Body of pancreas (tissue), 4 donors: ENCODE results near the gene NDC1. TPM values are rescaled to one million over a fixed set of nuclear protein-coding genes. Genes with fewer than 3 reads are reported as not detected.
"Not testable (repeated sequence)": the region's sequence is repeated elsewhere in the genome, so short reads cannot be mapped to it uniquely, and the experiment has no call there.

Experiments
- ATAC-seq: fragments of 150-250 bp; one replicate; pipeline ENCODE4 v1.9.1; 2016
- DNase-seq, 4 donors: peaks; one replicate each; pipeline ENCODE4 v3.0.0-alpha.2; 2019
- H3K27ac ChIP-seq, 4 donors: fragments of 200-600 bp; sonication (generic); 1 replicate in 3 of 4; 2 replicates in 1 of 4; pipeline versions ENCODE4 v1.5.1 to v1.6.1; 2016 to 2019; ENCODE audit warnings: mild to moderate bottlenecking in 1 of 4, mixed read lengths in 1 of 4, moderate library complexity in 1 of 4
- H3K27me3 ChIP-seq, 2 donors: fragments of 200-600 bp; sonication (generic); one replicate each; pipeline ENCODE4 v1.6.0; 2016; ENCODE audit warnings: mild to moderate bottlenecking in 1 of 2
- H3K36me3 ChIP-seq, 2 donors: fragments of 200-600 bp; sonication (generic); replicated peaks in 1 of 2; 2 replicates each; pipeline ENCODE4 v1.5.1; 2016; ENCODE audit warnings: low read depth in 2 of 2; ENCODE audit not compliant: insufficient read depth in 1 of 2
- H3K4me1 ChIP-seq: fragments of 200-600 bp; sonication (generic); one replicate; pipeline ENCODE4 v1.6.0; 2016
- H3K4me3 ChIP-seq, 2 donors: fragments of 200-600 bp; sonication (generic); 1 replicate in 1 of 2; 2 replicates in 1 of 2; pipeline ENCODE4 v1.5.1; 2016 to 2019
- H3K9me3 ChIP-seq, 3 donors: fragments of 200-600 bp; sonication (generic); 1 replicate in 2 of 3; 2 replicates in 1 of 3; pipeline ENCODE4 v1.5.1; 2016
- POLR2A ChIP-seq, 3 donors: fragments of 450-650 bp; IDR thresholded peaks; one replicate each; pipeline ENCODE4 v1.6.1; 2016; ENCODE audit warnings: antibody characterized with exemption in 3 of 3, mild to moderate bottlenecking in 2 of 3
- WGBS, 2 donors: methylation state at CpG; one replicate each; pipeline ENCODE4 v1.1.5; 2017; 5-methylcytosine and 5-hydroxymethylcytosine counted together
- intact Hi-C: fragments of 100-400 bp; cut with DNase I; formaldehyde crosslinking; loops from one replicate; pipeline ENCODE4 v1.15.1; 2023
- total RNA-seq, 2 donors: library from RNA; depleted of rRNA; stranded (reverse); fragments of >200 nt; gene quantifications; one replicate each; pipeline ENCODE4 v1.1.0, GENCODE V29; 2016
- TF ChIP-seq, protein P1 (sequence below), 7 experiments: fragments of 450-650 bp in 4 of 7; fragments of 200-600 bp in 3 of 7; sonication (generic) in 3 of 7; IDR thresholded peaks; one replicate each; pipeline ENCODE4 v1.5.1; 2016 to 2019; ENCODE audit warnings: antibody characterized with exemption in 7 of 7

Gene NDC1
- total RNA-seq, 2 donors from 2014 or later: 2.3 to 7.3 TPM

DNA sequence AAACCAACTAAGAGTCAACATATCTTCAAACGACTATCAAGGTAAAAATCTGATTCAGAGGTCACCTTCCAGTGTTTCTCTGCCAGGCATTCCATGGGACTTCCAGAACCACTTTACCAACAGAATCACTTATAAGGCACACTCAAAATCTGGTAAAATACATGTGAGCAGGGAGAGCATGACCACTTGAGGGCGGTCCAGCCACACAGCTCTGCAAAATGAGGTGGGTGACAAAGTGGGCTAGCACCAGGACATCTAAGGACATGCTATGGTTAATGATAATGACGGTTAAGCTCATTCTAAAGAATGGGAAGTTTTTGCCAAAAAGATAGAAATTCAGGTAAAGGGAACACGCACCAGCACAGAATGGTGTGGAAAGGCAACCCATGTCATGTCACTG is 74.6 kb downstream of the NDC1 start:
- Histone ChIP-seq H3K4me3 (no peak overlapping the region), H3K27me3 (no peaks in the 10 kb centered on the region), H3K9me3 (no peaks in the 10 kb centered on the region), H3K36me3 (no peaks in the 10 kb centered on the region), H3K4me1 (no peaks in the 10 kb centered on the region), H3K27ac (no peak overlapping the region)
- no peak for ATAC-seq
- whole genome bisulfite sequencing, 2 donors: 85 to 88% methylated on average over 4 of the region's 4 CpGs
- DNase-seq: no peak
- intact Hi-C loops: no loop called here
- TF ChIP-seq, protein P1, sequence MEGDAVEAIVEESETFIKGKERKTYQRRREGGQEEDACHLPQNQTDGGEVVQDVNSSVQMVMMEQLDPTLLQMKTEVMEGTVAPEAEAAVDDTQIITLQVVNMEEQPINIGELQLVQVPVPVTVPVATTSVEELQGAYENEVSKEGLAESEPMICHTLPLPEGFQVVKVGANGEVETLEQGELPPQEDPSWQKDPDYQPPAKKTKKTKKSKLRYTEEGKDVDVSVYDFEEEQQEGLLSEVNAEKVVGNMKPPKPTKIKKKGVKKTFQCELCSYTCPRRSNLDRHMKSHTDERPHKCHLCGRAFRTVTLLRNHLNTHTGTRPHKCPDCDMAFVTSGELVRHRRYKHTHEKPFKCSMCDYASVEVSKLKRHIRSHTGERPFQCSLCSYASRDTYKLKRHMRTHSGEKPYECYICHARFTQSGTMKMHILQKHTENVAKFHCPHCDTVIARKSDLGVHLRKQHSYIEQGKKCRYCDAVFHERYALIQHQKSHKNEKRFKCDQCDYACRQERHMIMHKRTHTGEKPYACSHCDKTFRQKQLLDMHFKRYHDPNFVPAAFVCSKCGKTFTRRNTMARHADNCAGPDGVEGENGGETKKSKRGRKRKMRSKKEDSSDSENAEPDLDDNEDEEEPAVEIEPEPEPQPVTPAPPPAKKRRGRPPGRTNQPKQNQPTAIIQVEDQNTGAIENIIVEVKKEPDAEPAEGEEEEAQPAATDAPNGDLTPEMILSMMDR (IDR thresholded peaks at IDR 0.05): no peak
- no peak for TF ChIP-seq POLR2A (IDR thresholded peaks at IDR 0.05)

DNA sequence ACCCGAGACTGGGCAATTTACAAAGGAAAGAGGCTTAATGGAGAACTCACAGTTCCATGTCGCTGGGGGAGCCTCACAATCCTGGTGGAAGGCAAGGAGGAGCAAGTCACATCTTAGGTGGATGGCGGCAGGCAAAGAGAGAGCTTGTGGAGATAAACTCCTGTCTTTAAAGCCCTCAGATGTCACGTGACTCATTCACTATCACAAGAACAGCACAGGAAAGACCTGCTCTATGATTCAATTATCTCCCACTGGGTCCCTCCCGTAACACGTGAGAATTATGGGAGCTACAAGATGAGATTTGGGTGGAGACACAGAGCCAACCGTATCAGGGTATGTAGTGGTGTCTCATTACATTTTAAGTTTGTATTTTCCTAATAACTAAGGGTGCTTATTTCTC is 77.6 kb downstream of the NDC1 start:
- H3K36me3 ChIP-seq, H3K27me3 ChIP-seq, H3K27ac ChIP-seq, ATAC-seq, H3K4me3 ChIP-seq, intact Hi-C loops, H3K4me1 ChIP-seq, DNase-seq, H3K9me3 ChIP-seq: not testable (repeated sequence)
- 84 to 86% methylated on average over 7 of the region's 7 CpGs for WGBS, 2 donors

DNA sequence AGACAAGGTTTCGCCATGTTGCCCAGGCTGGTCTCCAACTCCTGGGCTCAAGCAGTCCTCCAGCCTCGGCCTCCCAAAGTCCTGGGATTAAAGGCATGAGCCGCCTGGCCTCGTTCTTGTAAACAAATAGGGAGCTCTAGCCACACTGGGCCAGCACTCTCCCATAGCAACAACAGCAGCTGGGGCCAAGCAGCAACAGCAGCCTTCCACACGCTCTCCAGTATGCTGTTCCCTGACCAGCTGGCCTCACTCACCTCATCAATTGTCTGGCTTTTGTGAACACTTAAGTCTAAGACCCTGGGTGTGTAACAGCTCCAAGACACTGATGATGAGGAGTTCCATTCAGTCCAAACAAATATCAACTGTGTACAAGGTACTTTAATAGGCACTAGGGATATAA is 82.2 kb downstream of the NDC1 start:
- intact Hi-C loops: loop anchor here (5.0 kb wide), 1 partner anchor 274 kb away; no protein-coding TSS in a partner anchor
- H3K36me3 ChIP-seq: no peaks in the 10 kb centered on the region

DNA sequence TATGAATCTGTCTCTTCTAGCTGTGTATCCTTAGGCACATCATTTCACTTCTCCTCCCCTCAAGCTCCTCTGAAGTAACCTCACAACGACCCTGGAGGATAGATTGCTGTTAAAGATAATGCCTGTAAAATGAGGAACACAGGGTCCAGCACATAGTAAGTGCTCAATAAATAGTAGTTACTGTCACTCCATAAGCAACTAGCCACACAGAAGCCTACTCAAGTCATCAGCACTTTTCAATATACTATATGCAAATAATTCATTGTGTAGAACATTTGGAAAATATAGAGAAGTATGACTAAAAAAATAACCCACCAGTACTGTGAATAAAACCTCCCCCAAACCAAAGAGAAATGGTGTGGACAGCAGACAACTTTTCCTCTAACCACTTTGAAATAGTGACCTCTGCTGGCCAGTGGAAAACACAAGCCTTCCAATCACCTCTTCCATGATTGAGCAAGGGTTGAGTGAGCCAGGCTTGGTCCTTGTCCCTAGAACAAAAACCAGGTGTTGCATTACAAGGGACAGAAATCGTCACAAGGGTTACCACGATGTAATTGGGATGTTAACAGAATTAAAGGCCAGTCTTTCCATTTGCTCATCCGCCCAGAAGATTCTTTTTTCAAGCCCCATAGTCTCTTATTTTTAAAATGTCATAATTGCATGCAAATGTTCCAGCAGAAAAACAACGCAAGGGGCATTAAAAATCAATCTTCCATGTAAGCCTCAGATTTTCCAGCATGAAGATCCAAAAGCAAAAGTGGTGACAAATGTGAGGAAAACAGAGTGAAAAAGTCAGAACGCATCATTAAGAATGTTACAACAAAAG is 83.4 kb downstream of the NDC1 start:
- ATAC-seq (no peak), DNase-seq (peak; percentile 29 to 52 (median 38))
- no peak overlapping the region for H3K4me3 ChIP-seq
- intact Hi-C loops: loop anchor here (5.0 kb wide), 1 partner anchor 272 kb away; no protein-coding TSS in a partner anchor
- no peaks in the 10 kb centered on the region for H3K9me3 ChIP-seq
- H3K27me3 ChIP-seq: no peaks in the 10 kb centered on the region
- 47 to 51% methylated on average over 6 of the region's 6 CpGs for WGBS, 2 donors
- H3K27ac ChIP-seq: no peak overlapping the region
- no peaks in the 10 kb centered on the region for H3K36me3 ChIP-seq
- TF ChIP-seq, protein P1 (IDR thresholded peaks at IDR 0.05): peak; percentile 43 to 64 (median 50)
- no peak for TF ChIP-seq POLR2A (IDR thresholded peaks at IDR 0.05)
- no peaks in the 10 kb centered on the region for H3K4me1 ChIP-seq

More for the DNA sequence above, 82.2 kb downstream of the NDC1 start:
- Histone ChIP-seq H3K4me1 (no peaks in the 10 kb centered on the region), H3K27ac (no peak overlapping the region), H3K4me3 (no peak overlapping the region), H3K9me3 (no peaks in the 10 kb centered on the region), H3K27me3 (no peaks in the 10 kb centered on the region)
- ATAC-seq (no peak), DNase-seq (no peak)
- TF ChIP-seq POLR2A (IDR thresholded peaks at IDR 0.05): no peak
- TF ChIP-seq, protein P1 (IDR thresholded peaks at IDR 0.05): no peak
- 73 to 82% methylated on average over 4 to 5 of the region's 5 CpGs for WGBS, 2 donors

DNA sequence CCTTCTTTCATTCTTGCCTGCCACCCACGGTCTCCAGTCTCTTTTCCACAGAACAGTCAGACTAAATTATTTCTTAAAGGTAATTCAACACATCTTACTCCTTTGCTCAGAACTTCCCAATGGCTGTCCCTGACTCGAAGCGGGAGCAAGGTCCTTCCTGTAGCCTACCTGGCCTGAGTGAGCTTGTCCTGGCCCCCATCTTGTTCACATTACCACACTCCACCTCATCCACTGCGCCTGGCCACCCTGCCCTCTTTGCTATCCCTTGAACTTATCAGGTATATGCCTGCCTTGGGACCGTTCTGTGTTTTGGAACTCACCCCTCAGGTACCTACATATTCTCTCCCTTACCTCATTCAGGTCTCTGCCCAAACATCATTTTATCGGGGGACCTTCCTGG is 85.8 kb downstream of the NDC1 start:
- TF ChIP-seq POLR2A (IDR thresholded peaks at IDR 0.05): no peak
- intact Hi-C loops: no loop called here
- WGBS, 2 donors: 71 to 80% methylated on average over 6 of the region's 6 CpGs

More for the DNA sequence above, 85.8 kb downstream of the NDC1 start:
- no peaks in the 10 kb centered on the region for H3K36me3 ChIP-seq
- no peak for ATAC-seq
- no peak overlapping the region for H3K4me3 ChIP-seq
- H3K27me3 ChIP-seq: no peaks in the 10 kb centered on the region
- H3K4me1 ChIP-seq: no peaks in the 10 kb centered on the region
- no peak overlapping the region for H3K27ac ChIP-seq
- DNase-seq: no peak
- no peaks in the 10 kb centered on the region for H3K9me3 ChIP-seq
